OCI-LY7 (cell line): ENCODE measurements around the gene SMARCB1. TPM values are rescaled to one million over a fixed set of nuclear protein-coding genes. Genes with fewer than 3 reads are reported as not detected.

Source experiments
- BruUV-seq: library from RNA; stranded (reverse); fragments of 400-500 nt; replicated peaks from 2 replicates; lab custom pipeline; 2021; lab: Mats Ljungman, UMichigan
- CTCF ChIA-PET: fragments of 300-600 bp; sonication (Branson Sonifier 250); formaldehyde crosslinking; loops from one replicate; lab custom pipeline; 2022; ENCODE audit warnings: antibody characterized with exemption; ENCODE audit not compliant: unreplicated experiment; lab: Charles Lee
- POLR2A ChIA-PET: fragments of 300-600 bp; sonication (Branson Sonifier 250); formaldehyde crosslinking; loops from one replicate; lab custom pipeline; 2022; ENCODE audit warnings: antibody characterized with exemption; lab: Charles Lee
- DNase-seq: peaks from one replicate; pipeline ENCODE4 v3.0.0-alpha.2; 2015; ENCODE audit warnings: low spot score
- H2AFZ ChIP-seq: fragments of 200-600 bp; sonication (generic), shearing (Covaris generic); 2 replicates; pipeline ENCODE4 v1.6.1; 2014; ENCODE audit warnings: mild to moderate bottlenecking, antibody characterized with exemption, low read length, moderate library complexity
- H3K27ac ChIP-seq: fragments of 200-600 bp; sonication (generic); 2 replicates; pipeline ENCODE4 v1.5.1; 2014; ENCODE audit warnings: mixed run types, low read depth, mild to moderate bottlenecking, moderate library complexity, low read length, inconsistent platforms; ENCODE audit not compliant: poor library complexity, severe bottlenecking
- H3K36me3 ChIP-seq: fragments of 200-600 bp; sonication (generic); 2 replicates; pipeline ENCODE4 v1.6.1; 2014; ENCODE audit warnings: mild to moderate bottlenecking, antibody characterized with exemption, low read length, moderate library complexity, mixed read lengths; ENCODE audit not compliant: insufficient read depth
- H3K4me1 ChIP-seq: fragments of 200-600 bp; sonication (generic); 2 replicates; pipeline ENCODE4 v1.5.1; 2014; ENCODE audit warnings: mild to moderate bottlenecking, low read length; ENCODE audit not compliant: insufficient read depth, poor library complexity, severe bottlenecking
- H3K4me2 ChIP-seq: fragments of 200-600 bp; sonication (generic); 2 replicates; pipeline ENCODE4 v1.6.1; 2014; ENCODE audit warnings: mild to moderate bottlenecking, low read length
- H3K4me3 ChIP-seq: fragments of 200-600 bp; sonication (generic); 2 replicates; pipeline ENCODE4 v1.5.1; 2014; ENCODE audit warnings: mild to moderate bottlenecking, low read depth, low read length; ENCODE audit not compliant: poor library complexity, severe bottlenecking
- H3K79me2 ChIP-seq: fragments of 200-600 bp; sonication (generic); 2 replicates; pipeline ENCODE4 v1.6.1; 2016; ENCODE audit warnings: low read depth, mild to moderate bottlenecking, low read length, moderate library complexity, mixed read lengths; ENCODE audit not compliant: insufficient read depth
- H3K9me2 ChIP-seq: fragments of 200-600 bp; sonication (generic); 2 replicates; pipeline ENCODE4 v1.6.1; 2016; ENCODE audit warnings: mild to moderate bottlenecking, low read length, mixed read lengths; ENCODE audit not compliant: insufficient read depth
- H3K9me3 ChIP-seq: fragments of 200-600 bp; sonication (generic); 2 replicates; pipeline ENCODE4 v1.6.1; 2014; ENCODE audit warnings: mild to moderate bottlenecking, mixed run types, low read length, mixed read lengths
- H4K20me1 ChIP-seq: fragments of 200-600 bp; sonication (generic); 2 replicates; pipeline ENCODE4 v1.6.1; 2014; ENCODE audit warnings: mild to moderate bottlenecking, antibody characterized with exemption, low read length, moderate library complexity, mixed read lengths; ENCODE audit not compliant: insufficient read depth
- CTCF ChIP-seq: fragments of 200-600 bp; sonication (generic); conservative IDR thresholded peaks from 2 replicates; pipeline ENCODE4 v1.5.1; 2014; ENCODE audit warnings: mild to moderate bottlenecking, antibody characterized with exemption, low read length, moderate library complexity, mixed read lengths
- EZH2phosphoT487 ChIP-seq: fragments of 200-600 bp; sonication (generic); IDR thresholded peaks from 2 replicates; pipeline ENCODE4 v1.6.1; 2018; ENCODE audit warnings: low read depth, borderline replicate concordance, mild to moderate bottlenecking, mixed run types, antibody characterized with exemption, low read length, moderate library complexity, mixed read lengths
- intact Hi-C: fragments of 100-400 bp; cut with micrococcal nuclease; formaldehyde crosslinking; loops from one replicate; pipeline ENCODE4 v1.10.0; 2022; ENCODE audit not compliant: unreplicated experiment
- total RNA-seq, 2 experiments: library from RNA; depleted of rRNA in 1 of 2; stranded (reverse); fragments of >200 nt in 1 of 2; shearing (Covaris generic) in 1 of 2; gene quantifications; 2 replicates each; pipeline ENCODE4 v1.2.3, GENCODE V29; 2014 to 2022

Gene SMARCB1
- total RNA-seq, 2 experiments from 2014 or later, result 252 to 265 TPM

- H3K4me1 ChIP-seq, result peaks cover 20% of the 10 kb centered on the region
- no peak for TF ChIP-seq EZH2phosphoT487
- TF ChIP-seq CTCF, result no peak
- H3K79me2 ChIP-seq, result no peaks in the 10 kb centered on the region; the same call in 1 of the 2 replicates
- DNase-seq, result no peak
- no TSS peak for BruUV-seq
- no peaks in the 10 kb centered on the region for H4K20me1 ChIP-seq
- H3K9me3 ChIP-seq, result no peaks in the 10 kb centered on the region
- POLR2A ChIA-PET, result interaction anchor here (0.6 to 1.3 kb wide), 2 partner anchors 30 to 90 kb away, joined by 3 to 6 read pairs; partner anchors contain the start of gene SLC2A11
- H3K27ac ChIP-seq, result peak overlapping the region; percentile 63
- no peaks in the 10 kb centered on the region for H3K9me2 ChIP-seq
- intact Hi-C loops, result no loop called here
- CTCF ChIA-PET, result no interaction called here
- H2AFZ ChIP-seq, result no peak overlapping the region
- peaks cover 98% of the 10 kb centered on the region for H3K36me3 ChIP-seq
- no peak overlapping the region for H3K4me2 ChIP-seq
- H3K4me3 ChIP-seq, result no peak overlapping the region
Observed at GRCh38 chr22:23827351-23827995, 40.7 kb downstream of the SMARCB1 start.

- DNase-seq, result no peak
- Histone ChIP-seq H4K20me1 (no peaks in the 10 kb centered on the region), H2AFZ (no peak overlapping the region), H3K4me3 (no peak overlapping the region), H3K9me3 (no peaks in the 10 kb centered on the region), H3K4me1 (peaks cover 20% of the 10 kb centered on the region), H3K79me2 (no peaks in the 10 kb centered on the region; the same call in 1 of the 2 replicates), H3K9me2 (no peaks in the 10 kb centered on the region), H3K4me2 (no peak overlapping the region), H3K36me3 (peaks cover 98% of the 10 kb centered on the region), H3K27ac (no peak overlapping the region)
- ChIA-PET POLR2A (no interaction called here), CTCF (interaction anchor here (0.5 kb wide), 1 partner anchor 15 kb away, joined by 14 read pairs; no protein-coding TSS in a partner anchor)
- TF ChIP-seq EZH2phosphoT487 (no peak), CTCF (no peak)
- intact Hi-C loops, result no loop called here
- no TSS peak for BruUV-seq
Observed at GRCh38 chr22:23828800-23829680, 42.3 kb downstream of the SMARCB1 start.
